GM21447 (cell line): Measurements from ENCODE around the gene LARP4B.

Experiments
- ATAC-seq: cut with Tn5 transposase; IDR thresholded peaks from one replicate; pipeline ENCODE4 v1.9.1; 2021; ENCODE audit not compliant: unreplicated experiment

Gene LARP4B

GRCh38 chr10:870564-871166 is 60.8 kb downstream of the LARP4B start:
- no peak for ATAC-seq

- ATAC-seq, result no peak
Measured at GRCh38 chr10:869171-869570, 62.3 kb downstream of the LARP4B start.

GRCh38 chr10:867807-868206 is 63.7 kb downstream of the LARP4B start:
- no peak for ATAC-seq

DNA sequence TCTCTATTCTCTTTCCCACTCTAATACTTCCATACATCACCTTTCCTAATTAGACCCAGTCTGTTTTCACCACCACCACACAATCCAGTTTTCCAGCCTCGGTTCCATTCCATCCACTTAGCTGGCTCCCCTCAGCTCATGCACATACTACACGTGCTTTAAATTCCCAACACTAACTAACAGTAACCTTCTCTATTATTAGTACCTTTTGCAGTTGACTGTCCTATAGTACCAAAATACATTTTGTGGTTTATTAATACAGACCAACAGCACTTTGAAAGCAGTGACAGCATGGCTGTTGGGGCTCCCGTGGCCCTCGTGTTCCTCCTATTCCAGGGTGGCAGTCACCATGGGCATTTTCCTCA is 64.9 kb downstream of the LARP4B start:
- no peak for ATAC-seq

DNA sequence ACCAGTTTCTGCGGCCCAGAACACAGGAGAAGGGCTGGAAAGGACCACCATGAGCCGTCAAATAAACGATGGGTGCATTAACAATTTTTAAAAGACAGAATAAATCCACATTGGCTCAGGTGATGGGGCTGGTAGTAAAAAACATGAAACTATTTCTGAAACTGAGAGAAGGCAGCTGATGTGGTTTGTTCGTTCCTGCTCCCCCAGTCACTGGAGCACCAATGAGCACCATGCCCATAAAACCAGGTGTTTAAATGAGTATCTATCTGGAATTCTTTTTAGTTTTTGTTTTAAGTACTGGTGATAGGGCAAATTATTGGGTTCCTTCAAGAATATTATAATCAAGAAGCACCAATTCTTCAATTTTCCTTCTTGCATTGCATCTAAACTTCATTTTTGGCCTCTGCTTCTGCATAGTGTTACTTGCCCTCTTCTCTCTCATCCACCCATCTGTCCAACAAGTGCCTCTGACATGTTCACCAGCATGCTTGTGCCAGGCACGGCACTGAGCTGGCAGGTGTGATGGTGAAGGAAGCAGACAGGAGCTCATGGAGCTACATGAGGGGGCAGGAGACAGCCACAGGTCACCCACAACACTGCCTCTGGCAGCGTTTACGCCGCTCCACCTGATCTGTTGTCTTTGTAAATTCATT is 65.5 kb downstream of the LARP4B start:
- no peak for ATAC-seq

- ATAC-seq, result no peak
Measured at GRCh38 chr10:865257-865656, 66.2 kb downstream of the LARP4B start.

- no peak for ATAC-seq
Measured at GRCh38 chr10:860519-860918, 71.0 kb downstream of the LARP4B start.

- no peak for ATAC-seq
Measured at GRCh38 chr10:856416-857157, 74.9 kb downstream of the LARP4B start.

GRCh38 chr10:855671-856070 is 75.8 kb downstream of the LARP4B start:
- ATAC-seq, result no peak

GRCh38 chr10:855079-855478 is 76.4 kb downstream of the LARP4B start:
- ATAC-seq, result no peak

DNA sequence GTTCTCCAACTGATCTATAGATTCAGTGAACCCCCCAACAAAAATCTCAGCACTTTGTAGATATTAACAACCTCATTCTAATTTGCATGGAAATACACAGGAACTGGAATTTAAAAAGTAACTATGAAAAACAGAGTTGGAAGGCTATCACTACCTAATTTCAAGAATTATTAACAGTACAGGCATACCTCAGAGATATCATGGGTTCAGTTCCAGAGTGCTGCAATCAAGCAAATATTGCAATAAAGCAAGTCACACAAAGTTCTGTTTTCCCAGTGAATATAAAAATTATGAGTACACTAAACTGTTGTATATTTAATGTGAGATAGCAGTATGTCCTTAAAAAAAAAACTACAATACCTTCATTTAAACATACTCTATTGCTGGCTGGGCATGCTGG is 78.5 kb downstream of the LARP4B start:
- no peak for ATAC-seq

DNA sequence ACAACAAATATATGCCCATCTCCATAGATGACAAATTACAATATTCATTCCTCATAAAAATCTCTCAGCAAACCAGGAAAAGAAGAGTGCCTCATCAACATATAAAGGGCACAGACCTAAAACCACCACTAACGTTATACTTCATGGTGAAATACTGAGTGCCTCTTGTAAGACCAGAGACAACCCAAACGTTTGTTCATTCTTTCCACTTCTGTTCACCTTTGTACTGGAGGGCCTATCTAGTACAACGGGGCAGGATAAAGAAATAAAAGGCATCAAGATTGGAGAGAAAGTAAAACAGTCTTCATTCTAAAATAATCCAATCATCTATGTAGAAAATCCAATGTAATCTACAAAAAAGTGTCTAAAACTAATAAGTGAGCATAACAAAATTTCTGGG is 79.1 kb downstream of the LARP4B start:
- peak; percentile 17 for ATAC-seq

DNA sequence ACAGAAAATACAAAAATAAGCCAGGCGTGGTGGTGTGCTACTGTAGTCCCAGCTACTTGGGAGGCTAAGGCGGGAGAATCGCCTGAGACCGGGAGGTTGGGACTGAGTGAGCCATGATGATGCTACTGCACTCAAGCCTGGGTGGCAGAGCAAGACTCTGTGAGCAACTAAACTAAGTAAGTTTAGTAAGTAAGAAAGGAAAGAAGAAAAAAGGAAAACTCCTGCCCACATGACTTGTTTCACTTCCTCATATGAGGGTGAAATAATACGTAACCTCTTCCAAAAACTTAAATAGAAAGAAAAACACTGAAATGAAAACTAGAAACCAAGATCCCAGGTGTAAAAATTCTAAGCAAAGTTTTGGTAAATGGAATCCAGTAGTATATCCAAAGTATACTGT is 79.6 kb downstream of the LARP4B start:
- ATAC-seq, result peak; percentile 88

DNA sequence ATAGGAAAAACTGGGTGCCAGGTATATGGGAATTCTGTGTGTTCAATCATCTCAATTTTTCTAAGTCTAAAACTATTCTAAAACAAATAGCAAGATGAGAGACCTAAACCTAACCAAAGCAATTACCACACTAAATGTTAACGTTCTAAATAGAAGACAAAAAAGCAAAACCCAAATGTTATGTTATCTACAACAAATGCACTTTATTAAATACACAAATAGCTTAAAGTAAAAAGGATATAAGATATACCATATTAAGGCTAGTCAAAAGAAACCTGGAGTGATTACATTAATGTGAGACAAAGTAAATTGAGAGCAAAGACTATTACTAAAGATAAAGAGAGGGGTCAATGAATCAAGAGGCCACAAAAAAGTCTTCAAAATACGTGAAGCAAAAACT is 81.4 kb downstream of the LARP4B start:
- ATAC-seq, result no peak

DNA sequence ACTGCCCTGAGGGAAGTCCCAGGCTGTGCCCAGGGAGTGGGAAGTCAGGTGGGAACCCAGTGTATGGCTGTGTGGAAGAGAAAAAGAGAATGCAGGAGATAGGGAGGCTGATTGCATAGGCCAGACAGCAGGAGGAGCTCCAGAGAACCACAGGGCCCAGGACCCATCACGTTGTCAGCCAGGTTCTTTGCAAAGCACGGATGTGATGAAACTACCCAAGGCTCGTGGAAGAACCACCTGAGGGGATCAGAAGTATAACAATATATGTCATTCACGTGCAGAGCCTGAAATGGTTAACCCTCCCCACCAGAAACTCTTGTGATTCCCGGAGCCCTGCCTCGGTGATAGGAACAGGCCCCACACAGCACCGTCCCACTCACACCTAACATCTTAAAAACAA is 83.6 kb downstream of the LARP4B start:
- no peak for ATAC-seq

- ATAC-seq, result no peak
Measured at GRCh38 chr10:846126-846685, 85.3 kb downstream of the LARP4B start.

DNA sequence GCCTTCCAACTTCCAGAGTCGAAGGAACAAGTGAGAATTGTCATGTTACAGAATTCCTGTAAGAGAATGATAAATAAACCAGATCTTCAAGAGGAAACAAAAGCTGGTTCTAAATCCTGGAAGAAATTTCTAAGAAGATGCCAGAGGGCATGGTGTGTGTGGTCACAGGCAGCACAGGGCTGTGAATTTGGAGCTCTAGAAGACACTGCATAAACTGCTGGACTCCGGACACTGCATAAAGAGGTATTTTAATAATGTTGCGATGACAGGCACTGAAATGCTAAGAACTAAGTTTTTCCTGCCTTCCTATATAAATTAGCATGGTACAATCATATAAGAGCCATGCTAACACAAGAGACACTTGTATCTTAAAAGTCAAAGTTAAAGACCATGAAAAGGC is 86.0 kb downstream of the LARP4B start:
- ATAC-seq, result no peak

DNA sequence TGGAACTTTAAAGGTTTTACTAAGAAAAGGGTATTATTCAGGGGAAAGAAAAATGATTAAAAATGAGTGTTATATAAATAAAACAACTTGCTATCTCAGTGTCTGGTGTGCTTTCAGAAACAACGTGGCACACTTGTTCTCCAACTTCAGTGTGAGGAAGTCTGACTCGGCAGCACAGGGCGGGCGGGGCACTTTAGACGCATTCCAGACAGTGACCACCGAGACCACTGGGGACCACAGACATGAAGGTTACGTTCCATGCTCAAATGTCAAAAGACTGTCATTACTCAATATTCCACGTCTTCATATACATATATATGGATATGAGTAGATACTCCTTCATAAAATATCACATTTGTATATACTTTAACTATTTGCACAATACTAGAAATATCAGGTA is 87.0 kb downstream of the LARP4B start:
- ATAC-seq, result no peak

DNA sequence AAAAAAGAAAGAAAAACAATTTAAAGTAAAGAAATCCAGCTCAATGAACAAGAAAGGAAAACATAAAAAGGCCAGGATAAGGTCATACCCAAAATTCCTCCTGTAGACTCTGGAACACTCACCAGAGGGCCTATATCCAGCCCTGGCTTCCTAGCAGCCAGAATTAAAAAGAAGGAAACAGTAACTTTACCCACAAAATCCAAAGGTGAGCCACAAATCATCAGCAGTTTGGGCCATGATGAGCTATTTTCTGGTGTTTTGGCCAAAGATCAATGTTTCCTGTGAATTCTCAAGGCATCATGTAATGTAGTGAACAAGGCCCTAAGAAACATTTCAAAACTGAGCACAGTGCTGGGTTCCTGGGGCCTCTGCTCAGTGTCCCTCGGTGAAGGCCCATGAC is 87.8 kb downstream of the LARP4B start:
- ATAC-seq, result no peak

- no peak for ATAC-seq
Measured at GRCh38 chr10:842795-843194, 88.7 kb downstream of the LARP4B start.

- no peak for ATAC-seq
Measured at GRCh38 chr10:841535-841934, 90.0 kb downstream of the LARP4B start.

- ATAC-seq, result no peak
Measured at GRCh38 chr10:839550-840205, 91.8 kb downstream of the LARP4B start.
